Suprapubic skin (tissue), 4 donors: ENCODE measurements around the gene IL15RA. TPM values are rescaled to one million over a fixed set of nuclear protein-coding genes. Genes with fewer than 3 reads are reported as not detected.
A peak's percentile ranks its signal among the peaks of the same experiment; 100 is the strongest.

Experiments
- DNase-seq, 2 donors: peaks; one replicate each; pipeline ENCODE4 v3.0.0-alpha.2; 2019; ENCODE audit warnings: low spot score in 2 of 2
- H3K27ac ChIP-seq: fragments of 200-600 bp; sonication (generic); one replicate; pipeline ENCODE4 v1.5.1; 2019
- H3K27me3 ChIP-seq: fragments of 200-600 bp; sonication (generic); one replicate; pipeline ENCODE4 v1.5.1; 2019
- H3K36me3 ChIP-seq: fragments of 200-600 bp; sonication (generic); one replicate; pipeline ENCODE4 v1.5.1; 2019
- H3K4me1 ChIP-seq: fragments of 200-600 bp; sonication (generic); one replicate; pipeline ENCODE4 v1.5.1; 2019
- H3K4me3 ChIP-seq: fragments of 200-600 bp; sonication (generic); one replicate; pipeline ENCODE4 v1.5.1; 2019; ENCODE audit warnings: mild to moderate bottlenecking
- H3K9me3 ChIP-seq: fragments of 200-600 bp; sonication (generic); one replicate; pipeline ENCODE4 v1.5.1; 2019
- EP300 ChIP-seq: sonication (generic); formaldehyde crosslinking; IDR thresholded peaks from one replicate; pipeline ENCODE4 v1.6.1; 2017; ENCODE audit warnings: antibody characterized with exemption
- POLR2A ChIP-seq, 2 donors: fragments of 450-650 bp; IDR thresholded peaks; one replicate each; pipeline ENCODE4 v1.6.1; 2017; ENCODE audit warnings: antibody characterized with exemption in 2 of 2, mild to moderate bottlenecking in 2 of 2, moderate library complexity in 2 of 2
- POLR2AphosphoS5 ChIP-seq, 3 donors: sonication (generic); formaldehyde crosslinking; IDR thresholded peaks; one replicate each; pipeline ENCODE4 v1.6.1; 2017; ENCODE audit warnings: antibody characterized with exemption in 3 of 3
- WGBS: methylation state at CpG from one replicate; pipeline ENCODE4 v1.1.5; 2018; 5-methylcytosine and 5-hydroxymethylcytosine counted together
- total RNA-seq, 4 donors: library from RNA; depleted of rRNA; stranded (reverse); fragments of >200 nt; gene quantifications; one replicate each; pipeline ENCODE4 v1.1.0, GENCODE V29; 2016
- TF ChIP-seq, protein P1 (sequence below), 2 donors: fragments of 200-600 bp in 1 of 2; fragments of 450-650 bp in 1 of 2; sonication (generic) in 1 of 2; IDR thresholded peaks; one replicate each; pipeline ENCODE4 v1.5.1; 2016 to 2019; ENCODE audit warnings: antibody characterized with exemption in 2 of 2, mild to moderate bottlenecking in 1 of 2, moderate library complexity in 1 of 2

The IL15RA gene
- total RNA-seq, 4 donors from 2014 or later, result 14.1 to 26.5 (median 16.4) TPM

DNA sequence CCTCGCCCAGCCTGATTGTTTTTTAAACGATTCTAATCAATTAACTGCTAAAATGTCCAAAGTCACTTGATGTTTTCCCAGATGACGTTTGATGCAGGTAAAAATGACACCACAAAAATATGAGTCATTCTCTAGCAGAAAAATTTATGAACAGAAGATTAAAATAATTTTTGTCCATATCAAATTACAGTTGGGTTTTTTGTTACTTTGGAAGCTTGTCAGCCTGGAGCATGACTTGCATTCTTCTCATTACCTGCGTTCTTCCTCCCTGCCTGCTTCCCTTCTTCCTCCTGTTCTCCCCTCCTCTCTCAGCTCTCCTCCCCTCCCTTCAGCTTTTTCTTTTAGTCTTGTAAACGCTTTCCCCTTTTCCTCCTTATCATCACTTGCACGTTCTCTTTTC lies 18.7 kb downstream of the IL15RA start:
- no peaks in the 10 kb centered on the region for H3K27me3 ChIP-seq
- H3K4me1 ChIP-seq, result no peaks in the 10 kb centered on the region
- no peak for TF ChIP-seq EP300
- TF ChIP-seq POLR2A (IDR thresholded peaks at IDR 0.05), result no peak
- TF ChIP-seq, protein P1, sequence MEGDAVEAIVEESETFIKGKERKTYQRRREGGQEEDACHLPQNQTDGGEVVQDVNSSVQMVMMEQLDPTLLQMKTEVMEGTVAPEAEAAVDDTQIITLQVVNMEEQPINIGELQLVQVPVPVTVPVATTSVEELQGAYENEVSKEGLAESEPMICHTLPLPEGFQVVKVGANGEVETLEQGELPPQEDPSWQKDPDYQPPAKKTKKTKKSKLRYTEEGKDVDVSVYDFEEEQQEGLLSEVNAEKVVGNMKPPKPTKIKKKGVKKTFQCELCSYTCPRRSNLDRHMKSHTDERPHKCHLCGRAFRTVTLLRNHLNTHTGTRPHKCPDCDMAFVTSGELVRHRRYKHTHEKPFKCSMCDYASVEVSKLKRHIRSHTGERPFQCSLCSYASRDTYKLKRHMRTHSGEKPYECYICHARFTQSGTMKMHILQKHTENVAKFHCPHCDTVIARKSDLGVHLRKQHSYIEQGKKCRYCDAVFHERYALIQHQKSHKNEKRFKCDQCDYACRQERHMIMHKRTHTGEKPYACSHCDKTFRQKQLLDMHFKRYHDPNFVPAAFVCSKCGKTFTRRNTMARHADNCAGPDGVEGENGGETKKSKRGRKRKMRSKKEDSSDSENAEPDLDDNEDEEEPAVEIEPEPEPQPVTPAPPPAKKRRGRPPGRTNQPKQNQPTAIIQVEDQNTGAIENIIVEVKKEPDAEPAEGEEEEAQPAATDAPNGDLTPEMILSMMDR (IDR thresholded peaks at IDR 0.05), result no peak
- no peak for TF ChIP-seq POLR2AphosphoS5 (IDR thresholded peaks at IDR 0.05)
- 76% methylated on average over 6 of the region's 6 CpGs for WGBS
- H3K4me3 ChIP-seq, result no peak overlapping the region
- peaks cover 37% of the 10 kb centered on the region for H3K36me3 ChIP-seq
- no peak overlapping the region for H3K27ac ChIP-seq
- DNase-seq, result no peak
- no peaks in the 10 kb centered on the region for H3K9me3 ChIP-seq

DNA sequence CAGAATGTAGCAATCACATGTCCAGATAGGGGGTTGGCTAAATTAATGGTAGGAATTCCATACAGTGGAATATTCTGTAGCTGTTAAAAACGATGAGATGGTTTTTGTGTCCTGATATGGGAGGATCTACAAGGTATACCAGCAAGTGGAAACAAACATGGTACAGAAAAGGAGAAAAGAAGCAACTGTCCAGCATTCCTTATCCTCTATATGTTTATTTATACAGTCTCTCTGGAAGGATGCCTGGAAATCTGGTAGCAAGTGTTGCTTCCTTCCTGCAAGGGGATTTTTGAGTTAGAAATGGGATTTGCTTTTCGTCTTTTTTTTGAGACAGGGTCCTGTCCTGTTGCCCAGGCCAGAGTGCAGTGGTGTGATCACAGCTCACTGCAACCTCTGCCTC lies 19.3 kb downstream of the IL15RA start:
- Histone ChIP-seq H3K9me3 (no peaks in the 10 kb centered on the region), H3K36me3 (peaks cover 31% of the 10 kb centered on the region), H3K27ac (no peak overlapping the region), H3K4me3 (no peak overlapping the region), H3K4me1 (no peaks in the 10 kb centered on the region), H3K27me3 (no peaks in the 10 kb centered on the region)
- no peak for DNase-seq
- 84% methylated on average over 2 of the region's 2 CpGs for WGBS
- no peak for TF ChIP-seq POLR2AphosphoS5 (IDR thresholded peaks at IDR 0.05)

GRCh38 chr10:5956146-5956936 lies 21.0 kb downstream of the IL15RA start:
- peaks cover 6% of the 10 kb centered on the region for H3K4me1 ChIP-seq
- DNase-seq, result peak; percentile 30 to 56
- no peak overlapping the region for H3K4me3 ChIP-seq
- no peak overlapping the region for H3K27ac ChIP-seq
- H3K9me3 ChIP-seq, result no peaks in the 10 kb centered on the region
- no peaks in the 10 kb centered on the region for H3K27me3 ChIP-seq
- peaks cover 24% of the 10 kb centered on the region for H3K36me3 ChIP-seq
- 90% methylated on average over 17 of the region's 17 CpGs for WGBS
- no peak for TF ChIP-seq EP300
- TF ChIP-seq, protein P1 (IDR thresholded peaks at IDR 0.05), result no peak
- TF ChIP-seq POLR2AphosphoS5 (IDR thresholded peaks at IDR 0.05), result no peak

- peak; percentile 31 to 34 for DNase-seq
- Histone ChIP-seq H3K4me1 (peaks cover 18% of the 10 kb centered on the region), H3K36me3 (peaks cover 11% of the 10 kb centered on the region), H3K4me3 (no peak overlapping the region), H3K27me3 (no peaks in the 10 kb centered on the region), H3K9me3 (no peaks in the 10 kb centered on the region), H3K27ac (no peak overlapping the region)
- no peak for TF ChIP-seq POLR2A (IDR thresholded peaks at IDR 0.05)
- TF ChIP-seq POLR2AphosphoS5 (IDR thresholded peaks at IDR 0.05), result no peak
- TF ChIP-seq, protein P1 (IDR thresholded peaks at IDR 0.05), result no peak
- TF ChIP-seq EP300, result no peak
- WGBS, result 84% methylated on average over 5 of the region's 5 CpGs
Observed at GRCh38 chr10:5953676-5954075, 23.7 kb downstream of the IL15RA start.

DNA sequence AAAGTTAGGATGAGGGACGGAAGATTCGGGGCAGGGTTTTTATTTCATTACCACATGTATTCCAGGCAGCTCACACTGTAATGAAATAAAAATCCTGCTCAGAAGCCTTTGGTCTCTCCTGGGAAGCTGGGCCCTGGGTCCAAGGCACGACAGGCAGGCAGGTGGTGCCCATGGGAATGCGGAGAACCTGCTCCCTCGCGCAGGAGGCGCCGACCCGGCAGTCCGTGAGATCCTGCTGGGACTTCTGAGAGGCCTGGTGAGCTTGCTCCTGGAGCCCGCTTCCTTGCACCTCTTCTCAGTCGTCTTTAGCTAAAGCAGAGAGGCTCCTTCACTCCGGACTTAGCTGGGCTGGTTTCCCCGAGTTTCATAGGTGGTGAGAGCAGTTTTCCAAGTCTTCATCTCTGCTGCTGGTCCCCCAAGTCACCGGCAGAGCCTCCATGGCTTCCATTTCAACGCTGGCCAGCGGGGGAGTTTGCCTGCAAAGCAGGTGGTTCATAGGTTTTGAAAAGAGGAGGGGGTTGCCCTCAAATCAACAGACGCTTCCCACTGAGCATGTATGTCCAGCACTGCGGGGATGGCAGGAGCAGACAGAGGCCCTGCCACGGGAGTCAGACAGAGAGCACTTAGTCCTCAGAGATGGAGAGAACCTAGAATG lies 24.5 kb downstream of the IL15RA start:
- DNase-seq, result peak; percentile 51 to 69
- Histone ChIP-seq H3K27ac (no peak overlapping the region), H3K27me3 (no peaks in the 10 kb centered on the region), H3K4me3 (no peak overlapping the region), H3K4me1 (peaks cover 18% of the 10 kb centered on the region), H3K9me3 (no peaks in the 10 kb centered on the region), H3K36me3 (peaks cover 11% of the 10 kb centered on the region)
- TF ChIP-seq, protein P1 (IDR thresholded peaks at IDR 0.05), result no peak
- no peak for TF ChIP-seq POLR2A (IDR thresholded peaks at IDR 0.05)
- no peak for TF ChIP-seq POLR2AphosphoS5 (IDR thresholded peaks at IDR 0.05)
- TF ChIP-seq EP300, result no peak
- 89% methylated on average over 13 of the region's 20 CpGs for WGBS
